Measurements from ENCODE around the gene GANAB. TPM values are rescaled to one million over a fixed set of nuclear protein-coding genes. Genes with fewer than 3 reads are reported as not detected.
"Not testable (repeated sequence)": the region's sequence is repeated elsewhere in the genome, so short reads cannot be mapped to it uniquely, and the experiment has no call there.

Gene GANAB
- total RNA-seq = 100 to 1,000 TPM; 187 to 241 TPM

- Mint-ChIP-seq H3K36me3 (peaks cover 12 to 17% of the 10 kb centered on the region in 2 donors), H3K9me3 (no peaks in the 10 kb centered on the region), H3K27ac (peak within 1 kb of the TSS; percentile 92 to 98)
- peak; percentile 98 for DNase-seq (ENCODE audit: low spot score in 2 of 2)
- ATAC-seq = peak; percentile 99 to 100
These were observed at the start of gene GANAB for GRCh38 chr11:62645946-62646824. GANAB (minus strand) TSS chr11:62646613; CDS start chr11:62646599, 14 bp downstream.

- peak overlapping the region in 1 of 2 donors; percentile 57 for H3K27ac Mint-ChIP-seq
- peaks cover 6 to 18% of the 10 kb centered on the region in 2 donors for H3K36me3 Mint-ChIP-seq
- ATAC-seq (peak; percentile 84 to 88), DNase-seq (ENCODE audit: low spot score in 2 of 2) (peak; percentile 66 to 79)
- no peaks in the 10 kb centered on the region for H3K9me3 Mint-ChIP-seq
These were observed 48.2 kb upstream of the GANAB start for GRCh38 chr11:62694455-62695167.

- H3K9me3 Mint-ChIP-seq; DNase-seq (ENCODE audit: low spot score in 2 of 2); H3K27ac Mint-ChIP-seq; ATAC-seq: not testable (repeated sequence)
- H3K36me3 Mint-ChIP-seq = peaks cover 6 to 18% of the 10 kb centered on the region in 2 donors
These were observed 47.2 kb upstream of the GANAB start for GRCh38 chr11:62693624-62694023.

- ATAC-seq = peak in 1 of 2 donors; percentile 7
- no peak within 1 kb of the TSS for H3K27ac Mint-ChIP-seq
These were observed 43.2 kb upstream of the GANAB start, which contains the start of gene LRRN4CL for GRCh38 chr11:62689421-62690183. LRRN4CL (minus strand) TSS chr11:62689530; CDS start chr11:62688508, 1,022 bp downstream.

GRCh38 chr11:62688491-62688890 lies 42.1 kb upstream of the GANAB start:
- Mint-ChIP-seq H3K9me3 (no peaks in the 10 kb centered on the region), H3K27ac (no peak overlapping the region), H3K36me3 (peaks cover 0 to 12% of the 10 kb centered on the region in 2 donors)
- no peak for ATAC-seq
- no peak for DNase-seq (ENCODE audit: low spot score in 2 of 2)

More at GRCh38 chr11:62689421-62690183, 43.2 kb upstream of the GANAB start, which contains the start of gene LRRN4CL:
- Mint-ChIP-seq H3K9me3 (no peaks in the 10 kb centered on the region), H3K36me3 (peaks cover 3 to 15% of the 10 kb centered on the region in 2 donors)
- DNase-seq (ENCODE audit: low spot score in 2 of 2) = no peak

- peak; percentile 18 for ATAC-seq
- H3K36me3 Mint-ChIP-seq = peaks cover 0 to 8% of the 10 kb centered on the region in 2 donors
- H3K27ac Mint-ChIP-seq = no peak overlapping the region
These were observed 41.3 kb upstream of the GANAB start for GRCh38 chr11:62687508-62688396.

GRCh38 chr11:62682518-62682917 lies 36.1 kb upstream of the GANAB start:
- peaks cover 5 to 11% of the 10 kb centered on the region in 2 donors for H3K36me3 Mint-ChIP-seq

More at GRCh38 chr11:62687508-62688396, 41.3 kb upstream of the GANAB start:
- H3K9me3 Mint-ChIP-seq = no peaks in the 10 kb centered on the region
- DNase-seq (ENCODE audit: low spot score in 2 of 2) = no peak

GRCh38 chr11:62680825-62681240 lies 34.4 kb upstream of the GANAB start:
- Mint-ChIP-seq H3K36me3 (peaks cover 5 to 19% of the 10 kb centered on the region in 2 donors), H3K27ac (no peak overlapping the region), H3K9me3 (no peaks in the 10 kb centered on the region)
- ATAC-seq = peak; percentile 74 to 78
- peak in 1 of 2 donors; percentile 45 for DNase-seq (ENCODE audit: low spot score in 2 of 2)

More at GRCh38 chr11:62682518-62682917, 36.1 kb upstream of the GANAB start:
- DNase-seq (ENCODE audit: low spot score in 2 of 2) = no peak
- no peak for ATAC-seq
- no peaks in the 10 kb centered on the region for H3K9me3 Mint-ChIP-seq
- H3K27ac Mint-ChIP-seq = no peak overlapping the region

- no peaks in the 10 kb centered on the region for H3K9me3 Mint-ChIP-seq
- ATAC-seq = peak; percentile 89 to 91
- DNase-seq (ENCODE audit: low spot score in 2 of 2) = peak; percentile 82 to 85
- peak within 1 kb of the TSS; percentile 91 to 97 for H3K27ac Mint-ChIP-seq
- H3K36me3 Mint-ChIP-seq = peaks cover 15 to 19% of the 10 kb centered on the region in 2 donors
These were observed 32.6 kb upstream of the GANAB start, which contains the start of gene UBXN1 for GRCh38 chr11:62678770-62679696. UBXN1 (minus strand) TSS chr11:62679073; CDS start chr11:62678923, 150 bp downstream.

- Mint-ChIP-seq H3K36me3 (peaks cover 15 to 19% of the 10 kb centered on the region in 2 donors), H3K9me3 (no peaks in the 10 kb centered on the region), H3K27ac (peak overlapping the region; percentile 91 to 97)
- no peak for DNase-seq (ENCODE audit: low spot score in 2 of 2)
- ATAC-seq = no peak
These were observed 32.0 kb upstream of the GANAB start for GRCh38 chr11:62678433-62678769.

- ATAC-seq (no peak), DNase-seq (ENCODE audit: low spot score in 2 of 2) (no peak)
- Mint-ChIP-seq H3K36me3 (peaks cover 15 to 19% of the 10 kb centered on the region in 2 donors), H3K27ac (peak overlapping the region; percentile 91), H3K9me3 (no peaks in the 10 kb centered on the region)
These were observed 31.3 kb upstream of the GANAB start for GRCh38 chr11:62677714-62678113.

GRCh38 chr11:62677156-62677555 lies 30.7 kb upstream of the GANAB start:
- no peaks in the 10 kb centered on the region for H3K9me3 Mint-ChIP-seq
- peaks cover 17 to 21% of the 10 kb centered on the region in 2 donors for H3K36me3 Mint-ChIP-seq
- ATAC-seq = no peak
- H3K27ac Mint-ChIP-seq = peak overlapping the region; percentile 77 to 91
- DNase-seq (ENCODE audit: low spot score in 2 of 2) = no peak

GRCh38 chr11:62676698-62677097 lies 30.3 kb upstream of the GANAB start:
- ATAC-seq (no peak), DNase-seq (ENCODE audit: low spot score in 2 of 2) (no peak)
- Mint-ChIP-seq H3K9me3 (no peaks in the 10 kb centered on the region), H3K27ac (peak overlapping the region; percentile 77 to 91), H3K36me3 (peaks cover 22 to 26% of the 10 kb centered on the region in 2 donors)

GRCh38 chr11:62675415-62675814 lies 29.0 kb upstream of the GANAB start:
- H3K9me3 Mint-ChIP-seq; ATAC-seq; H3K27ac Mint-ChIP-seq; DNase-seq (ENCODE audit: low spot score in 2 of 2): not testable (repeated sequence)
- peaks cover 35 to 38% of the 10 kb centered on the region in 2 donors for H3K36me3 Mint-ChIP-seq
